ENCODE results near the gene SLC35F2.

SLC35F2 gene

DNA sequence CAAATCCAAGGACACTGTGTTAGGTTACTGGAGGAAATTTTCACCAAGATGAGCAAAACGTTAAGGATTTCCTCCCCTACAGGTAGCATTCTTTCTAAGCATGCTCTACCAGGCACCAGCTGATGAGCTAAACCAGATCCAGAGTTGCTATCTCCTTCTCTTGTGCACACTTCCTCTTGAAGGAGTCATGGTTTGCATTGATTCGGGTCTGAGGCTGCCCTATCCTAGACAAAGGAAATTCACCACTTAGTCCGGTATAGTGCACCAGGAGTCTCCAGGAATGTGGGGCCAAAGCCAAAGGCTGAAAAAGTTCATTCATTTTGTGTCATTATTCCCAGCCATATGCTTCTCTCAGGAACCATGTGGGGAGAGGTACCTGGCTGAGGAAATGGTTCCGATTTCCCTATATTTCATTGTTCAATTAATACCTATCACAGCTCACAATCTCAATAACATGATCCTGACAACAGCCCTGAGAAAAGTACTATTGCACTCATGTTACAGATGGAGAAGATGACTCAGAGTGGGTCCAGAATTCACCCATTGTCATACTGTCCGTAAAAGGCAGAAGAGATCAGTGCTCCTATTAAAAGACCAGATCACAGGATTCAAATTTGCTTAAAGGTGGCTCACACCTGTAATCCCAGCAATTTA, 39.1 kb downstream of the SLC35F2 start:
- Mint-ChIP-seq H3K36me3 (ENCODE audit: low read depth) (no peaks in the 10 kb centered on the region), H3K27ac (no peak overlapping the region), H3K27me3 (ENCODE audit: low read depth) (no peaks in the 10 kb centered on the region), H3K9me3 (no peaks in the 10 kb centered on the region), H3K4me3 (no peak overlapping the region), H3K4me1 (no peaks in the 10 kb centered on the region)
- TF ChIP-seq, protein P1, sequence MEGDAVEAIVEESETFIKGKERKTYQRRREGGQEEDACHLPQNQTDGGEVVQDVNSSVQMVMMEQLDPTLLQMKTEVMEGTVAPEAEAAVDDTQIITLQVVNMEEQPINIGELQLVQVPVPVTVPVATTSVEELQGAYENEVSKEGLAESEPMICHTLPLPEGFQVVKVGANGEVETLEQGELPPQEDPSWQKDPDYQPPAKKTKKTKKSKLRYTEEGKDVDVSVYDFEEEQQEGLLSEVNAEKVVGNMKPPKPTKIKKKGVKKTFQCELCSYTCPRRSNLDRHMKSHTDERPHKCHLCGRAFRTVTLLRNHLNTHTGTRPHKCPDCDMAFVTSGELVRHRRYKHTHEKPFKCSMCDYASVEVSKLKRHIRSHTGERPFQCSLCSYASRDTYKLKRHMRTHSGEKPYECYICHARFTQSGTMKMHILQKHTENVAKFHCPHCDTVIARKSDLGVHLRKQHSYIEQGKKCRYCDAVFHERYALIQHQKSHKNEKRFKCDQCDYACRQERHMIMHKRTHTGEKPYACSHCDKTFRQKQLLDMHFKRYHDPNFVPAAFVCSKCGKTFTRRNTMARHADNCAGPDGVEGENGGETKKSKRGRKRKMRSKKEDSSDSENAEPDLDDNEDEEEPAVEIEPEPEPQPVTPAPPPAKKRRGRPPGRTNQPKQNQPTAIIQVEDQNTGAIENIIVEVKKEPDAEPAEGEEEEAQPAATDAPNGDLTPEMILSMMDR (IDR thresholded peaks at IDR 0.05; ENCODE audit: unreplicated experiment in 3 of 3): no peak

DNA sequence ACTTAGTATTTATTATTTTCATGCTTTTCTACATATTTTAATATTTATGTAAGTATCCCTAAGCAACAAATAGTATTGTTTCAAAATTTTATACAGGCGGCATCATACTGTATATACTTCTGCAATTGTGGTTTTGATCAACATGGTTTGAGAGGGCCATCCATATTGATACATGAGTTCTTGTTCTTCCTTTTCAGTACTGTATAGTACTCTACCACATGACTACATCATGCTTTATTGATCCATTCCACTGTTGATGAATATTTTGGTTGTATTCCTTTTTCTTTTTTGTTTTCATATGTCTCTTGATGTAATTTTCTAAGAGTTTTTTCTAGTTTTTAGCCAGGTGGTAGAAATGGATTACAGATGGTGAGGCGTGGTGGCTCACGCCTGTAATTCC, 40.1 kb downstream of the SLC35F2 start:
- Mint-ChIP-seq H3K27ac (no peak overlapping the region), H3K9me3 (no peaks in the 10 kb centered on the region), H3K36me3 (ENCODE audit: low read depth) (no peaks in the 10 kb centered on the region), H3K4me1 (no peaks in the 10 kb centered on the region), H3K4me3 (no peak overlapping the region), H3K27me3 (ENCODE audit: low read depth) (no peaks in the 10 kb centered on the region)
- TF ChIP-seq, protein P1 (IDR thresholded peaks at IDR 0.05; ENCODE audit: unreplicated experiment in 3 of 3): no peak

DNA sequence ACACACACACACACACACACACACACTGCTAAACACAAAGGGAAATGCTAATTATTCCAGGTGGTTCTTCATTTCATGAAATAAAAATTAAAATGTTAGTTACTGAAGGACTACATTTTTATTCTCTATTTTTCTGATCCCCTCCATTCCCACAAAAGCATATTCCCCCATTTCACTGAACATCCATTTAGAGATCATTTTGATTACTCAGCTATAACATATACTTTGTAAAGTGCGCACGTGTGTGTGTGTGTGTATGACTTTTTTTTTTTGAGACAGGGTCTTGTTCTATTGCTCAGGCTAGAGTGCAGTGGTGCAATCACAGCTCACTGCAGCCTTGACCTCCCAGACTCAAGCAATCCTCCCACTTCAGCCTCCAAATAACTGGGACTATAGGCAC, 42.6 kb downstream of the SLC35F2 start:
- TF ChIP-seq, protein P1 (IDR thresholded peaks at IDR 0.05; ENCODE audit: unreplicated experiment in 3 of 3): no peak
- no peaks in the 10 kb centered on the region for H3K36me3 Mint-ChIP-seq (ENCODE audit: low read depth)
- no peak overlapping the region for H3K27ac Mint-ChIP-seq

DNA sequence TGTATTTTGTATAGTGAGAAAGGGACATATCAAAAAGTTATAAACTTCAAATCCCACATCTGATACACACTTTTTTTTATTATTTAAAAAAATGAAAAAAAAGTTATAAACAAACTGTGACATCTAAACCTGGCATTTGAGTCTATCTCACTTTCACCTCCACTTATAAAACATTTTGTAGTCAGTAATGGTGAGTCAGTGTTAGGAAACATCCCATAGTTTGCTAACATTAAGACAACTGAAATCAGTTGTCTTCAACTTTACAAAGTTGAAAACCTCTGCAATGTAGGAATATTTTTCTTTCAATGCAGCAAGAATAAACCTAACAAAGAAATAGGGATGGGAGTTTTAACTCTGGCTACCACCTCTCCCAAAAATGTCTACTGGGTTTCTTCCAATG, 47.7 kb downstream of the SLC35F2 start:
- TF ChIP-seq, protein P1 (IDR thresholded peaks at IDR 0.05; ENCODE audit: unreplicated experiment in 3 of 3): no peak
- Mint-ChIP-seq H3K27me3 (ENCODE audit: low read depth) (no peaks in the 10 kb centered on the region), H3K27ac (no peak overlapping the region), H3K36me3 (ENCODE audit: low read depth) (no peaks in the 10 kb centered on the region), H3K4me1 (no peaks in the 10 kb centered on the region), H3K4me3 (no peak overlapping the region), H3K9me3 (no peaks in the 10 kb centered on the region)

More for the DNA sequence above, 42.6 kb downstream of the SLC35F2 start:
- H3K4me1 Mint-ChIP-seq: no peaks in the 10 kb centered on the region
- no peak overlapping the region for H3K4me3 Mint-ChIP-seq
- no peaks in the 10 kb centered on the region for H3K27me3 Mint-ChIP-seq (ENCODE audit: low read depth)
- H3K9me3 Mint-ChIP-seq: no peaks in the 10 kb centered on the region

DNA sequence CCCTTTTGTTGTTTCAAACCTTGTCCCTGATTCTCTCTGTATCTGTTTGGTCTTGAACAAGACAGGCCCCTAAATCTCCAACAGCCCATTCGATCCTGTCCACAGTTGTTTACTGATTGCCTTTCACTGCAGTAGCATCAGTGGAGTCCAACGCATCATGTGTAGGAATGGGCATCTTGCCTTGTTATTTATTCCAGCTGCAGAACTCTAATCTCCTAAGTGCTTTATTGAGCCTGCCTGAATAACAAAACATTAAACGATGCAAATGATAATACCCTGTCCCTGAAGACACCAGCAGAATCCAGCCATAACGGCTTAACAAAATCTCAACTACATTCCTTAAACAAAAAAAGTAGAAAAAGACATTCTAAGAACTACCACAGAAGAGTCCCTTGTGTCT, 50.1 kb downstream of the SLC35F2 start:
- TF ChIP-seq, protein P1 (IDR thresholded peaks at IDR 0.05; ENCODE audit: unreplicated experiment in 3 of 3): no peak
- Mint-ChIP-seq H3K36me3 (ENCODE audit: low read depth) (peaks cover 3% of the 10 kb centered on the region), H3K27me3 (ENCODE audit: low read depth) (no peaks in the 10 kb centered on the region), H3K27ac (no peak overlapping the region), H3K9me3 (no peaks in the 10 kb centered on the region), H3K4me1 (no peaks in the 10 kb centered on the region), H3K4me3 (no peak overlapping the region)

DNA sequence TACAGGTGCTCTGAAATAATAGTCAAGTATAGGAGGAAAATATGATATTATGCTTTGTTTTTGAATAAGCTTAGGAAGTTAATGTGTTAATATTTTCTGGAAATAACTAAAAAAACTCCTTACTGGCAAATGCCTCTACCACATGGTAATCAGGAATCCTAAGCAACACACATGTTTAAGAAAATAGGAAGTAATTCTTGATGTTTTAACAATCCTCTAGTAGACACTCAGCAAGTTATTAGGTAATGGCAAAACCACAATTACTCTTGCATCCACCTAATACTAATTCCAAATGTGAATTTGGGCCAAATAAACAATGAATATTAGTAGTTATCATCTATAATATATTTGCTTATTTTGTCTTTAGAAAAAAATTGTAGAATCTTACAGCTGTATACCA, 53.6 kb downstream of the SLC35F2 start:
- Mint-ChIP-seq H3K9me3 (no peaks in the 10 kb centered on the region), H3K36me3 (ENCODE audit: low read depth) (peaks cover 3% of the 10 kb centered on the region), H3K27me3 (ENCODE audit: low read depth) (no peaks in the 10 kb centered on the region), H3K4me1 (no peaks in the 10 kb centered on the region), H3K4me3 (no peak overlapping the region), H3K27ac (no peak overlapping the region)
- TF ChIP-seq, protein P1 (IDR thresholded peaks at IDR 0.05; ENCODE audit: unreplicated experiment in 3 of 3): no peak
